Panc1 (cell line): ENCODE measurements around the gene LILRB3.
"Not testable (repeated sequence)": the region's sequence is repeated elsewhere in the genome, so short reads cannot be mapped to it uniquely, and the experiment has no call there.

Experiments used
- TCF7L2 ChIP-seq: IDR thresholded peaks from 2 replicates; pipeline ENCODE4 v1.6.1; 2011; ENCODE audit warnings: mild to moderate bottlenecking, low read depth, low read length, inconsistent platforms
- TF ChIP-seq, protein P1 (sequence below): fragments of 450-650 bp; IDR thresholded peaks from 2 replicates; pipeline ENCODE4 v1.5.1; 2017; ENCODE audit warnings: mild to moderate bottlenecking
- TF ChIP-seq, protein P2 (sequence below), 2 experiments: IDR thresholded peaks; 2 replicates each; pipeline ENCODE4 v1.6.1; 2011 to 2012; ENCODE audit warnings: low read depth in 2 of 2, control low read depth in 1 of 2, low read length in 1 of 2, mild to moderate bottlenecking in 1 of 2, moderate library complexity in 1 of 2; ENCODE audit not compliant: insufficient read depth in 1 of 2

DNA sequence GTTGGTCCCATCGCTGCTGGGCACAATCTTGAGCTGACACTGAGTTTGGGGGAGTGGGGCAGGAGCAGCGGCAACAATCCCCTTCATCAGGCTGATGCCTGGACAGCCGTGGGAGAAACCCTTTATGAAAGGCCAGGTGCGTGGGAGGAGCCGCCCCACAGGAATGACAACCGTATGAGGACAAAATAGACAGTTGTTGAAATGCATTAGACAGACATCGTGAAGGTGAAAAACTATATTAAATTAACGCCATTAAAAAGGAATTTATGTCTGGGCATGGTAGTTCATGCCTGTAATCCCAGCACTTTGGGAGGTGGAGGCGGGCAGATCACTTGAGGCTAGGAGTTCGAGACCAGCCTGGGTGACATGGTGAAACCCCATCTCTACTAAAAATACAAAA, 1.8 kb upstream of the LILRB3 start:
- TF ChIP-seq, protein P1, sequence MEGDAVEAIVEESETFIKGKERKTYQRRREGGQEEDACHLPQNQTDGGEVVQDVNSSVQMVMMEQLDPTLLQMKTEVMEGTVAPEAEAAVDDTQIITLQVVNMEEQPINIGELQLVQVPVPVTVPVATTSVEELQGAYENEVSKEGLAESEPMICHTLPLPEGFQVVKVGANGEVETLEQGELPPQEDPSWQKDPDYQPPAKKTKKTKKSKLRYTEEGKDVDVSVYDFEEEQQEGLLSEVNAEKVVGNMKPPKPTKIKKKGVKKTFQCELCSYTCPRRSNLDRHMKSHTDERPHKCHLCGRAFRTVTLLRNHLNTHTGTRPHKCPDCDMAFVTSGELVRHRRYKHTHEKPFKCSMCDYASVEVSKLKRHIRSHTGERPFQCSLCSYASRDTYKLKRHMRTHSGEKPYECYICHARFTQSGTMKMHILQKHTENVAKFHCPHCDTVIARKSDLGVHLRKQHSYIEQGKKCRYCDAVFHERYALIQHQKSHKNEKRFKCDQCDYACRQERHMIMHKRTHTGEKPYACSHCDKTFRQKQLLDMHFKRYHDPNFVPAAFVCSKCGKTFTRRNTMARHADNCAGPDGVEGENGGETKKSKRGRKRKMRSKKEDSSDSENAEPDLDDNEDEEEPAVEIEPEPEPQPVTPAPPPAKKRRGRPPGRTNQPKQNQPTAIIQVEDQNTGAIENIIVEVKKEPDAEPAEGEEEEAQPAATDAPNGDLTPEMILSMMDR: not testable (repeated sequence)
- not testable (repeated sequence) for TF ChIP-seq TCF7L2
- TF ChIP-seq, protein P2, sequence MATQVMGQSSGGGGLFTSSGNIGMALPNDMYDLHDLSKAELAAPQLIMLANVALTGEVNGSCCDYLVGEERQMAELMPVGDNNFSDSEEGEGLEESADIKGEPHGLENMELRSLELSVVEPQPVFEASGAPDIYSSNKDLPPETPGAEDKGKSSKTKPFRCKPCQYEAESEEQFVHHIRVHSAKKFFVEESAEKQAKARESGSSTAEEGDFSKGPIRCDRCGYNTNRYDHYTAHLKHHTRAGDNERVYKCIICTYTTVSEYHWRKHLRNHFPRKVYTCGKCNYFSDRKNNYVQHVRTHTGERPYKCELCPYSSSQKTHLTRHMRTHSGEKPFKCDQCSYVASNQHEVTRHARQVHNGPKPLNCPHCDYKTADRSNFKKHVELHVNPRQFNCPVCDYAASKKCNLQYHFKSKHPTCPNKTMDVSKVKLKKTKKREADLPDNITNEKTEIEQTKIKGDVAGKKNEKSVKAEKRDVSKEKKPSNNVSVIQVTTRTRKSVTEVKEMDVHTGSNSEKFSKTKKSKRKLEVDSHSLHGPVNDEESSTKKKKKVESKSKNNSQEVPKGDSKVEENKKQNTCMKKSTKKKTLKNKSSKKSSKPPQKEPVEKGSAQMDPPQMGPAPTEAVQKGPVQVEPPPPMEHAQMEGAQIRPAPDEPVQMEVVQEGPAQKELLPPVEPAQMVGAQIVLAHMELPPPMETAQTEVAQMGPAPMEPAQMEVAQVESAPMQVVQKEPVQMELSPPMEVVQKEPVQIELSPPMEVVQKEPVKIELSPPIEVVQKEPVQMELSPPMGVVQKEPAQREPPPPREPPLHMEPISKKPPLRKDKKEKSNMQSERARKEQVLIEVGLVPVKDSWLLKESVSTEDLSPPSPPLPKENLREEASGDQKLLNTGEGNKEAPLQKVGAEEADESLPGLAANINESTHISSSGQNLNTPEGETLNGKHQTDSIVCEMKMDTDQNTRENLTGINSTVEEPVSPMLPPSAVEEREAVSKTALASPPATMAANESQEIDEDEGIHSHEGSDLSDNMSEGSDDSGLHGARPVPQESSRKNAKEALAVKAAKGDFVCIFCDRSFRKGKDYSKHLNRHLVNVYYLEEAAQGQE (IDR thresholded peaks at IDR 0.05; ENCODE audit: insufficient read depth in 1 of 2, low read depth in 2 of 2, low read length in 1 of 2): not testable (repeated sequence)
